KBM-7 (cell line): ENCODE results near the gene ASTN2.

Experiments used
- DNase-seq: peaks from one replicate; pipeline ENCODE4 v3.0.0-alpha.2; 2015
- in situ Hi-C: fragments of 300-500 bp; cut with MboI; formaldehyde crosslinking; loops from 2 replicates; pipeline ENCODE4 v1.14.3; 2020; ENCODE audit warnings: low sequenced_read_pairs, low pct_unique_long_range_greater_than_20kb, mixed read lengths

ASTN2 gene

GRCh38 chr9:117145081-117145480 lies 269.8 kb downstream of the ASTN2 start:
- in situ Hi-C loops: no loop called here
- no peak for DNase-seq

- in situ Hi-C loops: no loop called here
- DNase-seq: no peak
Observed at GRCh38 chr9:117138231-117138630, 276.6 kb downstream of the ASTN2 start.

GRCh38 chr9:117136461-117136860 lies 278.4 kb downstream of the ASTN2 start:
- in situ Hi-C loops: no loop called here
- no peak for DNase-seq

- in situ Hi-C loops: no loop called here
- no peak for DNase-seq
Observed at GRCh38 chr9:117135501-117136098, 279.3 kb downstream of the ASTN2 start.

- no peak for DNase-seq
- in situ Hi-C loops: no loop called here
Observed at GRCh38 chr9:117134826-117135500, 279.9 kb downstream of the ASTN2 start.

- DNase-seq: no peak
Observed at GRCh38 chr9:117126871-117127270, 288.0 kb downstream of the ASTN2 start.

GRCh38 chr9:117125531-117125930 lies 289.3 kb downstream of the ASTN2 start:
- in situ Hi-C loops: no loop called here
- no peak for DNase-seq

More at GRCh38 chr9:117126871-117127270, 288.0 kb downstream of the ASTN2 start:
- in situ Hi-C loops: no loop called here

- DNase-seq: no peak
- in situ Hi-C loops: no loop called here
Observed at GRCh38 chr9:117123729-117124128, 291.1 kb downstream of the ASTN2 start.

GRCh38 chr9:117122953-117123352 lies 291.9 kb downstream of the ASTN2 start:
- in situ Hi-C loops: no loop called here
- DNase-seq: no peak

- in situ Hi-C loops: no loop called here
- DNase-seq: no peak
Observed at GRCh38 chr9:117122102-117122501, 292.8 kb downstream of the ASTN2 start.

- in situ Hi-C loops: no loop called here
Observed at GRCh38 chr9:117121316-117121715, 293.5 kb downstream of the ASTN2 start.

GRCh38 chr9:117120061-117120460 lies 294.8 kb downstream of the ASTN2 start:
- no peak for DNase-seq
- in situ Hi-C loops: no loop called here

More at GRCh38 chr9:117121316-117121715, 293.5 kb downstream of the ASTN2 start:
- DNase-seq: no peak

GRCh38 chr9:117116084-117116483 lies 298.8 kb downstream of the ASTN2 start:
- DNase-seq: no peak
- in situ Hi-C loops: no loop called here

- DNase-seq: no peak
- in situ Hi-C loops: no loop called here
Observed at GRCh38 chr9:117114768-117115167, 300.1 kb downstream of the ASTN2 start.

GRCh38 chr9:117104716-117105495 lies 310.0 kb downstream of the ASTN2 start:
- DNase-seq: no peak
- in situ Hi-C loops: no loop called here

- no peak for DNase-seq
- in situ Hi-C loops: no loop called here
Observed at GRCh38 chr9:117104206-117104605, 310.7 kb downstream of the ASTN2 start.

GRCh38 chr9:117103438-117104110 lies 311.3 kb downstream of the ASTN2 start:
- in situ Hi-C loops: no loop called here
- DNase-seq: no peak

- no peak for DNase-seq
- in situ Hi-C loops: no loop called here
Observed at GRCh38 chr9:117101008-117101407, 313.8 kb downstream of the ASTN2 start.

GRCh38 chr9:117098331-117098730 lies 316.5 kb downstream of the ASTN2 start:
- in situ Hi-C loops: no loop called here
- DNase-seq: no peak

GRCh38 chr9:117097761-117098160 lies 317.1 kb downstream of the ASTN2 start:
- in situ Hi-C loops: no loop called here
- DNase-seq: no peak
